Heart left ventricle (tissue), 13 donors: ENCODE measurements around the gene CTNNA1.

Experiments used
- POLR2A ChIP-seq, 2 donors: fragments of 450-650 bp; IDR thresholded peaks; one replicate each; pipeline ENCODE4 v1.6.1; 2017; ENCODE audit warnings: antibody characterized with exemption in 2 of 2, mild to moderate bottlenecking in 2 of 2, moderate library complexity in 2 of 2
- TF ChIP-seq, protein P1 (sequence below), 12 donors: fragments of 200-600 bp; sonication (generic) in 4 of 12; IDR thresholded peaks; one replicate each; pipeline versions ENCODE4 v1.5.0 to v1.8.0; 2018 to 2022; ENCODE audit warnings: antibody characterized with exemption in 12 of 12, mild to moderate bottlenecking in 5 of 12
- donor health status: ischemic (EF 13 %, LVEDD 7.1; RV severe dilation, severe dysfunction).
- donor health status: DM: no; HTN: yes; CAD: no.
- donor health status: DM: no; HTN: no; CAD: no.
- donor health status: ischemic (EF 25% LVEDD 6.9; RV normal size, moderate dysfunction).
- donor health status: ischemic (EF 25% LVEDD 5.7; RV mildly dilated, moderate dysfunction).
- donor health status: ischemic (EF 35%, LVEDD 5.7; RV mildly dilated, moderate dysfunction).
- donor health status: nonischemic (EF 11% LVEDD 7.7; RV severe dilation, severe dysfunction).
- donor health status: DM: yes; HTN: yes; CAD: no.
- donor health status: PGD.
- donor health status: ischemic (EF 29% LVEDD 5.4; RV normal size, mild dysfunction).
- donor health status: nonischemic (EF 23%, LVEDD 6.1; RV moderate dilation, normal function).

DNA sequence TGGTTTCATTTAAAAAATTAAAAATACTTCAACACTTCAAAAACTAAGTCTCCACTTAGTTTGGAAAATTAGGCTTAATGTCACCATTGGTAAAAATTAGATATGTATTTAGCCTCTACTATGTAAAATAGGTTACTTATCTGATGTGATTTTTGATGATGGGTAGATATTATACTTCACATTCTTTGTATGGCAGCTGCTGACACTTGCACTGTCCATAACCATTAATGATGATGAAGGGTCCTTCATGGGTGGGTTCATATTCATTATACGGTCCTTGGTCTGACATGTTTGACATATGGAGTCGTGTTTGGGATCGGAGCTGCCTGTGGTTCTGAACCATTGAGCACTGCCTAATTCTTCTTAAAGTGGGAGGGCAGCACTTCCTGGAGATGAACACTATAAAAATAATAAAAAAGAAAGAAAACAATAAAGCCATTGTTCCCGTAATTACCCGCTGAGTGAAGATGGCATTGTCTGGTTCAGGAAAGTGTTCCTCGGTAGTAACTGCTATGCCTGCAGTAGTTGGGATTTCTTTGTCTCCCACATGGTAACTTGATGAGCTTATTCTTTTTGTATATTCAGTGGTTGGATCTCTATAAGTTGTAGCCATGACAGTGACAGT is 119.7 kb downstream of the CTNNA1 start:
- TF ChIP-seq, protein P1, sequence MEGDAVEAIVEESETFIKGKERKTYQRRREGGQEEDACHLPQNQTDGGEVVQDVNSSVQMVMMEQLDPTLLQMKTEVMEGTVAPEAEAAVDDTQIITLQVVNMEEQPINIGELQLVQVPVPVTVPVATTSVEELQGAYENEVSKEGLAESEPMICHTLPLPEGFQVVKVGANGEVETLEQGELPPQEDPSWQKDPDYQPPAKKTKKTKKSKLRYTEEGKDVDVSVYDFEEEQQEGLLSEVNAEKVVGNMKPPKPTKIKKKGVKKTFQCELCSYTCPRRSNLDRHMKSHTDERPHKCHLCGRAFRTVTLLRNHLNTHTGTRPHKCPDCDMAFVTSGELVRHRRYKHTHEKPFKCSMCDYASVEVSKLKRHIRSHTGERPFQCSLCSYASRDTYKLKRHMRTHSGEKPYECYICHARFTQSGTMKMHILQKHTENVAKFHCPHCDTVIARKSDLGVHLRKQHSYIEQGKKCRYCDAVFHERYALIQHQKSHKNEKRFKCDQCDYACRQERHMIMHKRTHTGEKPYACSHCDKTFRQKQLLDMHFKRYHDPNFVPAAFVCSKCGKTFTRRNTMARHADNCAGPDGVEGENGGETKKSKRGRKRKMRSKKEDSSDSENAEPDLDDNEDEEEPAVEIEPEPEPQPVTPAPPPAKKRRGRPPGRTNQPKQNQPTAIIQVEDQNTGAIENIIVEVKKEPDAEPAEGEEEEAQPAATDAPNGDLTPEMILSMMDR (IDR thresholded peaks at IDR 0.05), result no peak
- TF ChIP-seq POLR2A (IDR thresholded peaks at IDR 0.05), result no peak
